Measurements from ENCODE around the gene TSNAX.
"Not testable (repeated sequence)": the region's sequence is repeated elsewhere in the genome, so short reads cannot be mapped to it uniquely, and the experiment has no call there.

DNA sequence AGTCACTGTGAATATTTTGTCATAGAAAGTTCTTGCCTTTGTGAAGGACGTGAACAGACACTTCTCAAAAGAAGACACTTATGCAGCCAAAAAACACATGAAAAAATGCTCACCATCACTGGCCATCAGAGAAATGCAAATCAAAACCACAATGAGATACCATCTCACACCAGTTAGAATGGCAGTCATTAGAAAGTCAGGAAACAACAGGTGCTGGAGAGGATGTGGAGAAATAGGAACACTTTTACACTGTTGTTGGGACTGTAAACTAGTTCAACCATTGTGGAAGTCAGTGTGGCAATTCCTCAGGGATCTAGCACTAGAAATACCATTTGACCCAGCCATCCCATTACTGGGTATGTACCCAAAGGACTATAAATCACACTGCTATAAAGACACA is 64.8 kb downstream of the TSNAX start:
- not testable (repeated sequence) for TF ChIP-seq RAD21 (CRISPR knock-in tag; conservative IDR thresholded peaks at IDR 0.05 in 1 of 2, IDR thresholded peaks at IDR 0.05 in 1 of 2); ZNF561 (CRISPR knock-in tag; conservative IDR thresholded peaks at IDR 0.05); PHF21A (IDR thresholded peaks at IDR 0.05; ENCODE audit: borderline replicate concordance, low read depth); GABPA (tag; conservative IDR thresholded peaks at IDR 0.05; ENCODE audit: low read depth); SP1 (CRISPR knock-in tag; IDR thresholded peaks at IDR 0.05); POLR2A (conservative IDR thresholded peaks at IDR 0.05); RCOR1 (IDR thresholded peaks at IDR 0.05; ENCODE audit: borderline replicate concordance in 1 of 2, low read depth in 2 of 2, low read length in 2 of 2)
- TF ChIP-seq, protein P1, sequence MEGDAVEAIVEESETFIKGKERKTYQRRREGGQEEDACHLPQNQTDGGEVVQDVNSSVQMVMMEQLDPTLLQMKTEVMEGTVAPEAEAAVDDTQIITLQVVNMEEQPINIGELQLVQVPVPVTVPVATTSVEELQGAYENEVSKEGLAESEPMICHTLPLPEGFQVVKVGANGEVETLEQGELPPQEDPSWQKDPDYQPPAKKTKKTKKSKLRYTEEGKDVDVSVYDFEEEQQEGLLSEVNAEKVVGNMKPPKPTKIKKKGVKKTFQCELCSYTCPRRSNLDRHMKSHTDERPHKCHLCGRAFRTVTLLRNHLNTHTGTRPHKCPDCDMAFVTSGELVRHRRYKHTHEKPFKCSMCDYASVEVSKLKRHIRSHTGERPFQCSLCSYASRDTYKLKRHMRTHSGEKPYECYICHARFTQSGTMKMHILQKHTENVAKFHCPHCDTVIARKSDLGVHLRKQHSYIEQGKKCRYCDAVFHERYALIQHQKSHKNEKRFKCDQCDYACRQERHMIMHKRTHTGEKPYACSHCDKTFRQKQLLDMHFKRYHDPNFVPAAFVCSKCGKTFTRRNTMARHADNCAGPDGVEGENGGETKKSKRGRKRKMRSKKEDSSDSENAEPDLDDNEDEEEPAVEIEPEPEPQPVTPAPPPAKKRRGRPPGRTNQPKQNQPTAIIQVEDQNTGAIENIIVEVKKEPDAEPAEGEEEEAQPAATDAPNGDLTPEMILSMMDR (IDR thresholded peaks at IDR 0.05 in 2 of 3, conservative IDR thresholded peaks at IDR 0.05 in 1 of 3; ENCODE audit: insufficient read depth in 2 of 3, low read depth in 1 of 3, low read length in 3 of 3), result not testable (repeated sequence)
